WTC11 (cell line): ENCODE data around the gene PLEKHG5.

Source experiments
- FOXJ3 ChIP-seq: sonication (generic); formaldehyde crosslinking; IDR thresholded peaks from 2 replicates; pipeline ENCODE4 v1.9.0; 2021; ENCODE audit warnings: missing genetic modification reagents, mild to moderate bottlenecking, borderline replicate concordance
- SMAD4 ChIP-seq: sonication (generic); formaldehyde crosslinking; IDR thresholded peaks from 2 replicates; pipeline ENCODE4 v1.8.0; 2022; ENCODE audit warnings: mild to moderate bottlenecking, missing genetic modification reagents
- TF ChIP-seq, protein P1 (sequence below): fragments of 200-600 bp; IDR thresholded peaks from 2 replicates; pipeline ENCODE4 v1.8.0; 2022; ENCODE audit warnings: antibody characterized with exemption
- TF ChIP-seq, protein P2 (sequence below): sonication (generic); formaldehyde crosslinking; IDR thresholded peaks from 2 replicates; pipeline ENCODE4 v1.8.1; 2023; ENCODE audit warnings: mild to moderate bottlenecking, missing genetic modification reagents, moderate library complexity
- TF ChIP-seq, protein P3 (sequence below): fragments of 250-450 bp; sonication (Bioruptor Pico); IDR thresholded peaks from 2 replicates; pipeline ENCODE4 v1.9.0; 2021; ENCODE audit warnings: mild to moderate bottlenecking, borderline replicate concordance
- TF ChIP-seq, protein P4 (sequence below): sonication (generic); formaldehyde crosslinking; IDR thresholded peaks from 2 replicates; pipeline ENCODE4 v1.8.1; 2022; ENCODE audit warnings: mild to moderate bottlenecking, moderate library complexity, missing genetic modification reagents
- TF ChIP-seq, protein P5 (sequence below): sonication (generic); formaldehyde crosslinking; IDR thresholded peaks from 2 replicates; pipeline ENCODE4 v1.8.1; 2022; ENCODE audit warnings: low read depth, missing genetic modification reagents, borderline replicate concordance

DNA sequence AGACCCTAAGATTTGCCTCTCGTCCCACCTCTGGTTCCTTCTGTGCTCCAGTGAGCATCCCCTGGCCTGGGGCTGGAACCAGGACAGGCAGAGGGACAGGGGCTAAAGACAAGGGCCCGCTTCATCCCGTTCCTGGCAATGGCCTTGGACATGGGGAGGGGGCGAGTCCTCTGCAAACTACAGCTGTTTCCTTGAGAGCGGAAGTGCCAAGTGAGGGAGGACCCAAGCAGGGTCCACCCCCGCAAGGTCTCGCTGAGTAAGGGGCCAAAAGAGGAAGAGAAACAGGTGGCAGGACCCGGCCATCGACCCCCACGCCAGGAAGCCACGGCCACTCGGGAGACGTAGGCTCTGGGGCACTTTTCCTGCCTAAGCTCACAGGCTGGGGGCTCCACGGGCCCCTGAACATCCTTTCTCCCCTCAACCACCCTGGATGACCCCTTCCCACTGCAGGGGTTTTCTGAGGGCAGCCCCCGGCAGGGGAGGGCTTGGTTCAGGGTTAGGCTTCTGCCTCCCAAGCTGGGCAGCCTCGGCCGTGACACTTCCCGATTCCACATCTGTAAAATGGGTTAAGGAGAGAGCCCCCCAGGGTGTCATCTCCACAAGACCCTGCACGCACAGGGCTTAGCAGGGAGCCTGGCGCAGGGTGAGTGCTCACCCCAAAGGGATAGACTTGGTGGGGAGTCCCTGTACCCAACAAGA lies 17.9 kb upstream of the PLEKHG5 start:
- TF ChIP-seq, protein P1, sequence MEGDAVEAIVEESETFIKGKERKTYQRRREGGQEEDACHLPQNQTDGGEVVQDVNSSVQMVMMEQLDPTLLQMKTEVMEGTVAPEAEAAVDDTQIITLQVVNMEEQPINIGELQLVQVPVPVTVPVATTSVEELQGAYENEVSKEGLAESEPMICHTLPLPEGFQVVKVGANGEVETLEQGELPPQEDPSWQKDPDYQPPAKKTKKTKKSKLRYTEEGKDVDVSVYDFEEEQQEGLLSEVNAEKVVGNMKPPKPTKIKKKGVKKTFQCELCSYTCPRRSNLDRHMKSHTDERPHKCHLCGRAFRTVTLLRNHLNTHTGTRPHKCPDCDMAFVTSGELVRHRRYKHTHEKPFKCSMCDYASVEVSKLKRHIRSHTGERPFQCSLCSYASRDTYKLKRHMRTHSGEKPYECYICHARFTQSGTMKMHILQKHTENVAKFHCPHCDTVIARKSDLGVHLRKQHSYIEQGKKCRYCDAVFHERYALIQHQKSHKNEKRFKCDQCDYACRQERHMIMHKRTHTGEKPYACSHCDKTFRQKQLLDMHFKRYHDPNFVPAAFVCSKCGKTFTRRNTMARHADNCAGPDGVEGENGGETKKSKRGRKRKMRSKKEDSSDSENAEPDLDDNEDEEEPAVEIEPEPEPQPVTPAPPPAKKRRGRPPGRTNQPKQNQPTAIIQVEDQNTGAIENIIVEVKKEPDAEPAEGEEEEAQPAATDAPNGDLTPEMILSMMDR = no peak
- TF ChIP-seq, protein P2, sequence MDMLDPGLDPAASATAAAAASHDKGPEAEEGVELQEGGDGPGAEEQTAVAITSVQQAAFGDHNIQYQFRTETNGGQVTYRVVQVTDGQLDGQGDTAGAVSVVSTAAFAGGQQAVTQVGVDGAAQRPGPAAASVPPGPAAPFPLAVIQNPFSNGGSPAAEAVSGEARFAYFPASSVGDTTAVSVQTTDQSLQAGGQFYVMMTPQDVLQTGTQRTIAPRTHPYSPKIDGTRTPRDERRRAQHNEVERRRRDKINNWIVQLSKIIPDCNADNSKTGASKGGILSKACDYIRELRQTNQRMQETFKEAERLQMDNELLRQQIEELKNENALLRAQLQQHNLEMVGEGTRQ (CRISPR knock-in tag) = no peak
- TF ChIP-seq, protein P3, sequence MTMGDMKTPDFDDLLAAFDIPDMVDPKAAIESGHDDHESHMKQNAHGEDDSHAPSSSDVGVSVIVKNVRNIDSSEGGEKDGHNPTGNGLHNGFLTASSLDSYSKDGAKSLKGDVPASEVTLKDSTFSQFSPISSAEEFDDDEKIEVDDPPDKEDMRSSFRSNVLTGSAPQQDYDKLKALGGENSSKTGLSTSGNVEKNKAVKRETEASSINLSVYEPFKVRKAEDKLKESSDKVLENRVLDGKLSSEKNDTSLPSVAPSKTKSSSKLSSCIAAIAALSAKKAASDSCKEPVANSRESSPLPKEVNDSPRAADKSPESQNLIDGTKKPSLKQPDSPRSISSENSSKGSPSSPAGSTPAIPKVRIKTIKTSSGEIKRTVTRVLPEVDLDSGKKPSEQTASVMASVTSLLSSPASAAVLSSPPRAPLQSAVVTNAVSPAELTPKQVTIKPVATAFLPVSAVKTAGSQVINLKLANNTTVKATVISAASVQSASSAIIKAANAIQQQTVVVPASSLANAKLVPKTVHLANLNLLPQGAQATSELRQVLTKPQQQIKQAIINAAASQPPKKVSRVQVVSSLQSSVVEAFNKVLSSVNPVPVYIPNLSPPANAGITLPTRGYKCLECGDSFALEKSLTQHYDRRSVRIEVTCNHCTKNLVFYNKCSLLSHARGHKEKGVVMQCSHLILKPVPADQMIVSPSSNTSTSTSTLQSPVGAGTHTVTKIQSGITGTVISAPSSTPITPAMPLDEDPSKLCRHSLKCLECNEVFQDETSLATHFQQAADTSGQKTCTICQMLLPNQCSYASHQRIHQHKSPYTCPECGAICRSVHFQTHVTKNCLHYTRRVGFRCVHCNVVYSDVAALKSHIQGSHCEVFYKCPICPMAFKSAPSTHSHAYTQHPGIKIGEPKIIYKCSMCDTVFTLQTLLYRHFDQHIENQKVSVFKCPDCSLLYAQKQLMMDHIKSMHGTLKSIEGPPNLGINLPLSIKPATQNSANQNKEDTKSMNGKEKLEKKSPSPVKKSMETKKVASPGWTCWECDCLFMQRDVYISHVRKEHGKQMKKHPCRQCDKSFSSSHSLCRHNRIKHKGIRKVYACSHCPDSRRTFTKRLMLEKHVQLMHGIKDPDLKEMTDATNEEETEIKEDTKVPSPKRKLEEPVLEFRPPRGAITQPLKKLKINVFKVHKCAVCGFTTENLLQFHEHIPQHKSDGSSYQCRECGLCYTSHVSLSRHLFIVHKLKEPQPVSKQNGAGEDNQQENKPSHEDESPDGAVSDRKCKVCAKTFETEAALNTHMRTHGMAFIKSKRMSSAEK = no peak
- TF ChIP-seq FOXJ3 = no peak
- TF ChIP-seq, protein P4, sequence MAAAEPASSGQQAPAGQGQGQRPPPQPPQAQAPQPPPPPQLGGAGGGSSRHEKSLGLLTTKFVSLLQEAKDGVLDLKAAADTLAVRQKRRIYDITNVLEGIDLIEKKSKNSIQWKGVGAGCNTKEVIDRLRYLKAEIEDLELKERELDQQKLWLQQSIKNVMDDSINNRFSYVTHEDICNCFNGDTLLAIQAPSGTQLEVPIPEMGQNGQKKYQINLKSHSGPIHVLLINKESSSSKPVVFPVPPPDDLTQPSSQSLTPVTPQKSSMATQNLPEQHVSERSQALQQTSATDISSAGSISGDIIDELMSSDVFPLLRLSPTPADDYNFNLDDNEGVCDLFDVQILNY (CRISPR knock-in tag) = no peak
- no peak for TF ChIP-seq SMAD4 (CRISPR knock-in tag)
- TF ChIP-seq, protein P5, sequence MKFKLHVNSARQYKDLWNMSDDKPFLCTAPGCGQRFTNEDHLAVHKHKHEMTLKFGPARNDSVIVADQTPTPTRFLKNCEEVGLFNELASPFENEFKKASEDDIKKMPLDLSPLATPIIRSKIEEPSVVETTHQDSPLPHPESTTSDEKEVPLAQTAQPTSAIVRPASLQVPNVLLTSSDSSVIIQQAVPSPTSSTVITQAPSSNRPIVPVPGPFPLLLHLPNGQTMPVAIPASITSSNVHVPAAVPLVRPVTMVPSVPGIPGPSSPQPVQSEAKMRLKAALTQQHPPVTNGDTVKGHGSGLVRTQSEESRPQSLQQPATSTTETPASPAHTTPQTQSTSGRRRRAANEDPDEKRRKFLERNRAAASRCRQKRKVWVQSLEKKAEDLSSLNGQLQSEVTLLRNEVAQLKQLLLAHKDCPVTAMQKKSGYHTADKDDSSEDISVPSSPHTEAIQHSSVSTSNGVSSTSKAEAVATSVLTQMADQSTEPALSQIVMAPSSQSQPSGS (CRISPR knock-in tag) = no peak
